CD4-positive, alpha-beta T cell (primary cell): ENCODE results near the gene CROCC2. TPM values are rescaled to one million over a fixed set of nuclear protein-coding genes. Genes with fewer than 3 reads are reported as not detected.

ENCODE experiments used
- ATAC-seq: fragments of 200-7000 bp; cut with Tn5 transposase; one replicate; pipeline ENCODE4 v1.10.0; 2022; ENCODE audit warnings: mild to moderate bottlenecking; ENCODE audit not compliant: poor library complexity
- CTCF ChIA-PET: fragments of 350-600 bp; sonication (Branson Sonifier 250); formaldehyde crosslinking; loops from one replicate; lab custom pipeline; 2021; ENCODE audit warnings: antibody characterized with exemption, inconsistent platforms; lab: Charles Lee
- POLR2A ChIA-PET: fragments of 350-600 bp; sonication (Branson Sonifier 250); formaldehyde crosslinking; loops from one replicate; lab custom pipeline; 2021; ENCODE audit warnings: antibody characterized with exemption, inconsistent platforms; lab: Charles Lee
- DNase-seq, 14 experiments: peaks; one replicate each; pipeline ENCODE4 v3.0.0-alpha.2; 2013 to 2020; ENCODE audit warnings: mixed read lengths in 2 of 14
- H3K27ac ChIP-seq, 2 donors: one replicate each; pipeline versions ENCODE4 v1.5.1 to v1.7.0; 2013; ENCODE audit warnings: low read length in 2 of 2, low read depth in 1 of 2, mild to moderate bottlenecking in 1 of 2
- H3K27me3 ChIP-seq, 2 experiments: 1 replicate in 1 of 2; 2 replicates in 1 of 2; pipeline versions ENCODE4 v1.6.1 to v1.7.0; 2013; ENCODE audit warnings: low read length in 2 of 2, control low read depth in 1 of 2, mild to moderate bottlenecking in 1 of 2, moderate library complexity in 1 of 2; ENCODE audit not compliant: insufficient read depth in 2 of 2, control insufficient read depth in 1 of 2
- H3K36me3 ChIP-seq: one replicate; pipeline ENCODE4 v1.6.1; 2013; ENCODE audit warnings: low read length, control low read depth; ENCODE audit not compliant: insufficient read depth
- H3K4me1 ChIP-seq: one replicate; pipeline ENCODE4 v1.6.1; 2013; ENCODE audit warnings: low read length, control low read depth; ENCODE audit not compliant: insufficient read depth
- H3K4me3 ChIP-seq: one replicate; pipeline ENCODE4 v1.5.1; 2013; ENCODE audit warnings: mild to moderate bottlenecking, low read length, moderate library complexity
- H3K9me3 ChIP-seq, 2 experiments: 1 replicate in 1 of 2; 2 replicates in 1 of 2; pipeline versions ENCODE4 v1.6.1 to v1.7.0; 2013; ENCODE audit warnings: low read length in 2 of 2, mild to moderate bottlenecking in 2 of 2, control low read depth in 1 of 2, moderate library complexity in 1 of 2; ENCODE audit not compliant: control insufficient read depth in 1 of 2, insufficient read depth in 1 of 2
- H3K27ac Mint-ChIP-seq: one replicate; pipeline ENCODE4 v1.8.0; 2020; ENCODE audit warnings: mixed read lengths
- H3K27me3 Mint-ChIP-seq: one replicate; pipeline ENCODE4 v1.8.0; 2021; ENCODE audit warnings: mixed read lengths
- H3K36me3 Mint-ChIP-seq: one replicate; pipeline ENCODE4 v1.8.0; 2021; ENCODE audit warnings: low read depth, mixed read lengths
- H3K4me1 Mint-ChIP-seq: one replicate; pipeline ENCODE4 v1.8.0; 2021; ENCODE audit warnings: low read depth, mixed read lengths
- H3K4me3 Mint-ChIP-seq: one replicate; pipeline ENCODE4 v1.8.0; 2020; ENCODE audit warnings: mild to moderate bottlenecking, mixed read lengths
- H3K9me3 Mint-ChIP-seq: one replicate; pipeline ENCODE4 v1.8.0; 2020; ENCODE audit warnings: mixed read lengths
- CTCF ChIP-seq: fragments of 200-600 bp; IDR thresholded peaks from one replicate; pipeline ENCODE4 v1.8.0; 2022; ENCODE audit warnings: antibody characterized with exemption, mild to moderate bottlenecking
- intact Hi-C, 2 experiments: fragments of 100-400 bp; cut with DNase I in 1 of 2; cut with micrococcal nuclease in 1 of 2; formaldehyde crosslinking; loops; one replicate each; pipeline versions ENCODE4 v1.15.1 to v1.9.0; 2023 to 2025; cut with DNase I, micrococcal nuclease
- total RNA-seq, 174 experiments: library from RNA in 2 of 174; stranded (reverse) in 2 of 174; gene quantifications; one replicate each; pipeline ENCODE4 v1.2.3 and lab custom pipeline; 2021 to 2026

CROCC2 gene
- total RNA-seq, 2 experiments from 2014 or later: not detected

GRCh38 chr2:240936106-240936505 is 30.0 kb downstream of the CROCC2 start:
- peaks cover 0 to 7% of the 10 kb centered on the region in 2 experiments for H3K27me3 ChIP-seq
- intact Hi-C loops: no loop called here
- H3K4me3 Mint-ChIP-seq: no peak overlapping the region
- no peaks in the 10 kb centered on the region for H3K4me1 Mint-ChIP-seq
- no peak overlapping the region for H3K27ac ChIP-seq
- H3K4me3 ChIP-seq: no peak overlapping the region
- no peak overlapping the region for H3K27ac Mint-ChIP-seq
- H3K9me3 ChIP-seq: peaks cover 0 to 25% of the 10 kb centered on the region in 2 experiments
- H3K27me3 Mint-ChIP-seq: peaks cover 5% of the 10 kb centered on the region
- TF ChIP-seq CTCF: no peak
- POLR2A ChIA-PET: no interaction called here
- no peaks in the 10 kb centered on the region for H3K36me3 Mint-ChIP-seq
- no peaks in the 10 kb centered on the region for H3K4me1 ChIP-seq
- DNase-seq (peak in 1 of 14 experiments; percentile 8), ATAC-seq (no peak)
- H3K36me3 ChIP-seq: no peaks in the 10 kb centered on the region
- H3K9me3 Mint-ChIP-seq: peaks cover 9% of the 10 kb centered on the region
- CTCF ChIA-PET: no interaction called here

GRCh38 chr2:240946046-240946445 is 39.9 kb downstream of the CROCC2 start:
- no peaks in the 10 kb centered on the region for H3K36me3 Mint-ChIP-seq
- peak in 1 of 14 experiments; percentile 20 for DNase-seq
- Histone ChIP-seq H3K4me1 (no peaks in the 10 kb centered on the region), H3K27ac (no peak overlapping the region), H3K27me3 (no peaks in the 10 kb centered on the region), H3K36me3 (no peaks in the 10 kb centered on the region), H3K4me3 (no peak overlapping the region), H3K9me3 (peaks cover 0 to 20% of the 10 kb centered on the region in 2 experiments)
- H3K9me3 Mint-ChIP-seq: peaks cover 4% of the 10 kb centered on the region
- POLR2A ChIA-PET: no interaction called here
- H3K27ac Mint-ChIP-seq: no peak overlapping the region
- no peak for TF ChIP-seq CTCF
- ATAC-seq: no peak
- no peak overlapping the region for H3K4me3 Mint-ChIP-seq
- H3K27me3 Mint-ChIP-seq: peaks cover 3% of the 10 kb centered on the region
- intact Hi-C loops: no loop called here
- no peaks in the 10 kb centered on the region for H3K4me1 Mint-ChIP-seq
- CTCF ChIA-PET: no interaction called here

- H3K36me3 ChIP-seq: no peaks in the 10 kb centered on the region
- intact Hi-C loops: no loop called here
- no peak for TF ChIP-seq CTCF
- no peaks in the 10 kb centered on the region for H3K4me1 Mint-ChIP-seq
- peak in 1 of 14 experiments; percentile 27 for DNase-seq
- H3K27me3 ChIP-seq: no peaks in the 10 kb centered on the region
- peaks cover under 1% of the 10 kb centered on the region for H3K9me3 Mint-ChIP-seq
- ChIA-PET POLR2A (no interaction called here), CTCF (no interaction called here)
- no peak for ATAC-seq
- no peaks in the 10 kb centered on the region for H3K4me1 ChIP-seq
- no peak overlapping the region for H3K27ac ChIP-seq
- H3K27me3 Mint-ChIP-seq: no peaks in the 10 kb centered on the region
- no peak overlapping the region for H3K4me3 Mint-ChIP-seq
- peaks cover 0 to 22% of the 10 kb centered on the region in 2 experiments for H3K9me3 ChIP-seq
- H3K4me3 ChIP-seq: no peak overlapping the region
- H3K36me3 Mint-ChIP-seq: no peaks in the 10 kb centered on the region
- H3K27ac Mint-ChIP-seq: no peak overlapping the region
Observed at GRCh38 chr2:240946654-240947053, 40.5 kb downstream of the CROCC2 start.
